AG04449 (cell line): ENCODE results near the gene MINAR1.

Experiments used
- CTCF ChIA-PET: fragments of 350-600 bp; formaldehyde crosslinking; extraction: SDS; loops from one replicate; lab custom pipeline; 2021; ENCODE audit warnings: antibody characterized with exemption; lab: Yijun Ruan, JAX
- POLR2A ChIA-PET: fragments of 400-600, 350-600 bp; formaldehyde crosslinking; extraction: SDS; loops from one replicate; lab custom pipeline; 2020; ENCODE audit warnings: antibody characterized with exemption, inconsistent platforms; lab: Yijun Ruan, JAX
- DNase-seq: peaks from one replicate; pipeline ENCODE4 v3.0.0-alpha.2; 2010; ENCODE audit warnings: low read depth, low spot score
- H3K4me3 ChIP-seq: 2 replicates; pipeline ENCODE4 v1.5.1; 2011; ENCODE audit warnings: low read depth, mild to moderate bottlenecking, control low read depth, low read length
- CTCF ChIP-seq: IDR thresholded peaks from one replicate; pipeline ENCODE4 v1.5.1; 2011; ENCODE audit warnings: mild to moderate bottlenecking, moderate library complexity, low read length, control low read depth, inconsistent platforms; ENCODE audit not compliant: insufficient read depth; ENCODE audit errors: missing control alignments

MINAR1 gene

DNA sequence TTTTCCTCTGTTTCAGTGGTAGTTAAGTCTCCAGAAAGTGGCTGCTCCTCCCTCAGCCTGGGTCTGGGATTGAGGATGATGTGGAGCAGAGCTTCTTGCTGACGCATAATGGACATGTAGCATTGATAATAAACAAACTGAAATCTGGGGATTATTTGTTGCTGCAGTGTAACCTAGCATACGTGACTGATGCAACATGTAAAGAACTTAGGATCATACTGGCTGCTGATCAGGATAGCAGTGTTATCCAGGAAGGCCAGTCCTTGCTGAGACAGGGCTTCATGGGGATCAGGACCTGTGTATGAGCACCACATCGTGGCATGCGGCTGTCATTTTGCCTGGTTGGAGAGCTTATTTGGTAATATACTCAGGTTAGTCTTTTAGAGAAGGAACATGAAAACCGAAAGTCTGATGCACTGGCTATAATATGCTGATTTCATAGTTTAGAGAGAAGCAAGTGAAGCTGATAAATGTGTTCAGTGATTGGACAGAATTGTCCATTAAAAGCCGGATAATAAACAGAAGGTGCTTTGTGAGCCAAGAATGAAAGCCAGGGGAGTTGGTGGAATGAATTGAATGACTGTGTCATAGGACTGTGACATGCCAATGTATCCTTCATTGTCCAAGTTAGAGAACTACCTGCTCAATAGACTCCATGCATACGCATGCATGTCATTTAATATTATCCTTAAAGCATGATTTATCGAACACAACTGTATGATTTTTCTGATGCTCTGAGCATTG lies 4.1 kb downstream of the MINAR1 start:
- no peak for DNase-seq
- no peak overlapping the region for H3K4me3 ChIP-seq
- ChIA-PET CTCF (interaction anchor here (1.5 to 2.4 kb wide), 3 partner anchors 14 to 418 kb away, joined by 4 to 10 read pairs (median 7); no protein-coding TSS in a partner anchor), POLR2A (no interaction called here)
- no peak for TF ChIP-seq CTCF

- no peak for DNase-seq
- ChIA-PET CTCF (no interaction called here), POLR2A (no interaction called here)
- H3K4me3 ChIP-seq = no peak overlapping the region
- no peak for TF ChIP-seq CTCF
Measured at GRCh38 chr15:79437275-79438000, 5.3 kb downstream of the MINAR1 start.

GRCh38 chr15:79439236-79439635 lies 7.1 kb downstream of the MINAR1 start:
- ChIA-PET CTCF (no interaction called here), POLR2A (no interaction called here)
- TF ChIP-seq CTCF = no peak
- DNase-seq = no peak
- H3K4me3 ChIP-seq = no peak overlapping the region

DNA sequence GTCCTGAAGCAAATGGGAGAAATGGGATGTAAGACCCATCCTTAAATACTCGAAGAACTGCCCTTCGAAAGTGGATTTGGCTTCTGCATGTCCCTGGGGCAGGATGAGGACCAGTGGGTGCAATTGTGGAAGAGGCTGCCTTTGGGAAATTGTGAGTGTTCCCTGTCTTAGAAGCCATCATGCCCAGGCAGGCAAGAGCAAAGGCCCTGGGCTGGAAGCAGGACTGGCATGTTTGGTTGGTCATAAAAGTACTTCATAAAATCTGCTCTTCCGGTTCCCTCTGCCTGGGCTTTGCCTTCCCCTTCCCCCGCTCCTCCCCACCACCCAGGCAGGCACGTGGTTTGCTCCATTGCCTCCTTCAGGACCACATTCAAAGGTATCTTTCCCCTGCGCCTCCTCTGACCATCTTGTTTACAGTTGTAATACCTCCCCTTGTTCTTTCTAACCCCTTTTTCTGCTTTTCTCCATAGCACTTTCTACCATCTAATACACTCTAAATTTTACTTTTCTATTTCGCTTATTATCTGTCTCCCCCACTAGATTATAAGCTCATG lies 8.3 kb downstream of the MINAR1 start:
- no peak for DNase-seq
- CTCF ChIA-PET = interaction anchor here (0.6 kb wide), 1 partner anchor 12 kb away, joined by 3 read pairs; no protein-coding TSS in a partner anchor
- no peak overlapping the region for H3K4me3 ChIP-seq
- no peak for TF ChIP-seq CTCF
- POLR2A ChIA-PET = no interaction called here

GRCh38 chr15:79442911-79443310 lies 10.8 kb downstream of the MINAR1 start:
- no peak overlapping the region for H3K4me3 ChIP-seq
- TF ChIP-seq CTCF = no peak
- POLR2A ChIA-PET = no interaction called here
- DNase-seq = no peak
- CTCF ChIA-PET = interaction anchor here (13.7 kb wide), 1 partner anchor 411 kb away, joined by 189 read pairs; no protein-coding TSS in a partner anchor

GRCh38 chr15:79447060-79447459 lies 14.9 kb downstream of the MINAR1 start:
- no peak overlapping the region for H3K4me3 ChIP-seq
- no peak for TF ChIP-seq CTCF
- CTCF ChIA-PET = interaction anchor here (1.1 to 13.7 kb wide), 3 partner anchors 17 to 407 kb away, joined by 3 to 189 read pairs (median 3); no protein-coding TSS in a partner anchor
- POLR2A ChIA-PET = no interaction called here
- no peak for DNase-seq
